ENCODE results near the gene ZNF805. TPM values are rescaled to one million over a fixed set of nuclear protein-coding genes. Genes with fewer than 3 reads are reported as not detected.
A peak's percentile ranks its signal among the peaks of the same experiment; 100 is the strongest.
"Not testable (repeated sequence)": the region's sequence is repeated elsewhere in the genome, so short reads cannot be mapped to it uniquely, and the experiment has no call there.

ZNF805 gene
- total RNA-seq, 1 donor from 2014 or later = 21.3 TPM

DNA sequence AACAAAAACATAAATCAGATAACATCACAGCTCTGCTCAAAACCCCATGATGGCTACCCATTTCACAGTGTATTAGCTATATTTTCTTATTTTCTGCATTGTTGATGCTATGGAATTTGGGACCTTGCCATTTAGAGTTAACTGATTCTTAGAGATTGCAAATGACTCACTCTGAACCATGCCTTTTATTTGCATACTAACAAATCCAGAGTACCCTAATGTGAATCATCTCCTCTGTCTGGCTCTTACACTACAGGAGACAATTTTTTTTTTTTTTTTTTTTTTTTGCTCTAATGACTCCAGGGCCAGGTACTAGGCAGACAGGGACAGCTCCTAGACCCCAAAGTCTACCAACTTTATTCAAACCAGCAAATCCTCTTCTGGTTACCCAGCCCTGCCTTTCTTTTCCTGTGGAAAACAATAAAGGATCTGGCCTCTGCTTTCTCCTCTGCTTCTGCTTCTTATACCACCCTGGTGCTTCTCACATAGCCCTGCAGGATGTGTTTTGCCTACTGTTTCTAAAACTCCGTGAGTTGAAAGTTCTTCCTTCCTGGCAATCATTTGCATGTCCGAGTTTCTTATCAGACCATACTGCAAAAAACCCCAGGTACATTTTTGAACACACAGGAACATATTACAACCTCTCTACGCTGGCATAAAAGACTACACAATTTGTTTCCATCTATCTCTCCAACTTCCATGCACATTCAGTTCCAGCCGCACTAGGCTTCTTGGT lies 29.3 kb downstream of the ZNF805 start:
- DNase-seq (ENCODE audit: low spot score) = no peak

DNA sequence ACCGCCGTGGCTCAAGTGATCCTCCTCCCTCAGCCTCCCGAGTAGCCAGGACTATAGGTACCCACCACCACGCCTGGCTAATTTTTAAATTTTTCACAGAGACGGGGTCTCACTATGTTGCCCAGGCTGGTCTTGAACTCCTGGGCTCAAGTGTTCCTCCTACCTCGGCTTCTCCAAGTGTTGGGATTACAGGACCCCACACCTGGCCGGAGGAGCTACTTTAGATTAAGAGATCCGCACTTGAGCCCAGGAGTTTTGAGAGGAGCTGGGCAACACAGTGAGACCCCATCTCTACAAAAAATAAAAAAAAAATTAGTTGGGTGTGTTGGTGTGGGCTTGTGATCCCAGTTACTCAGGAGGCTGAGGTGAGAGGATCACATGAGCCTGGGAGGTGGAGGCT lies 30.8 kb downstream of the ZNF805 start:
- DNase-seq (ENCODE audit: low spot score) = no peak

DNA sequence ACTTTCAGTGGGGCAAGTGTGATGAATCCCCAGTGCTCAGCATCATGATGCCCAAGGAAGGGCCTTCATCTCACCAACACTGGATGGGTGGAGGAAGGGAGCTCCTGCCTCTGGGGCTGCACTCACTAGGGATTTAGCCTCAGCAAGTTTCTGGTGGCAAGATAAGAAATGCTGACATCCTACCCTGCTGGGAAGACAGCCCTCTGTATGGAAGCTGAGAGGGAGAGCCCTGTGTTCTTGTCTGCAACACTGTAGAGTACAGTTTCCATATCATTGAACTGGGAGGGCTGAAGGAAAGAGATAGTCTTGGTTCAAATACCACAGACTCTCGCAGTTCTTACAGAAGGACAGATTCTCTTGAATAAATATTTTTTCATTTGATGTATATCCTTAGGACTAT lies 32.6 kb downstream of the ZNF805 start:
- DNase-seq (ENCODE audit: low spot score) = no peak

DNA sequence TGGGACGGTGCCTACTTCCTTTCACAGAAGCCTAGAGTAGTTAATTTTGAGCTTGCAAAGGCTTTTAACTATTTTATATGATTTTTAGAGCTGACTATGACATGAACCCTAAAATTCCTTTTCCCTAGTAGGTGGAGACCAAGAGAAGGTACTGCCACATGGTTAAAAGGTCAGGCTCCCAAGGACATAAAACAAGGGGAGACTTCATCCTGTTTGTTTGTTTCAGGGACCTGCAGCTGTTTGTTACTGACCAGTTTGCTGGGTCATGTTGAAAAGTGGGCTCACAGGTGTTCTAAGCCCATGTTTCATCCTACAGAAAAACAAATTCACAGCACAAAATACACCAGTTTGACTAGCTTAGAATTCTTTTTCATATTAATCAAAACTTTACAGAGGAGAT lies 36.0 kb downstream of the ZNF805 start:
- no peak for DNase-seq (ENCODE audit: low spot score)

DNA sequence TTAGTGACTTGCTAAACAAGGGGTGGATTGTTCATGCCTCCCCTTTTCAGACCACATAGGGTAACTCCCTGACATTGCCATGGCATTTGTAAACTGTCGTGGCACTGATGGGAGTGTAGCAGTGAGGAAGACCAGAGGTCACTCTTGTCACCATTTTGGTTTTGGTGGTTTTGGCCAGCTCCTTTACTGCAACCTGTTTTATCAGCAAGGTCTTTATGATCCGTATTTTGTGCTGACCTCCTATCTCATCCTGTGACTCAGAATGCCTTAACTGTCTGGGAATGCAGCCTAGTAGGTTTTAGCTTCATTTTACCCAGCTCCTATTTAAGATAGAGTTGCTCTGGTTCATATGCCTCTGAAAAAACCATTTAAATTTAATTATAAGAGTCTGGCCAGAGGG lies 38.0 kb downstream of the ZNF805 start:
- not testable (repeated sequence) for DNase-seq (ENCODE audit: low spot score)

DNA sequence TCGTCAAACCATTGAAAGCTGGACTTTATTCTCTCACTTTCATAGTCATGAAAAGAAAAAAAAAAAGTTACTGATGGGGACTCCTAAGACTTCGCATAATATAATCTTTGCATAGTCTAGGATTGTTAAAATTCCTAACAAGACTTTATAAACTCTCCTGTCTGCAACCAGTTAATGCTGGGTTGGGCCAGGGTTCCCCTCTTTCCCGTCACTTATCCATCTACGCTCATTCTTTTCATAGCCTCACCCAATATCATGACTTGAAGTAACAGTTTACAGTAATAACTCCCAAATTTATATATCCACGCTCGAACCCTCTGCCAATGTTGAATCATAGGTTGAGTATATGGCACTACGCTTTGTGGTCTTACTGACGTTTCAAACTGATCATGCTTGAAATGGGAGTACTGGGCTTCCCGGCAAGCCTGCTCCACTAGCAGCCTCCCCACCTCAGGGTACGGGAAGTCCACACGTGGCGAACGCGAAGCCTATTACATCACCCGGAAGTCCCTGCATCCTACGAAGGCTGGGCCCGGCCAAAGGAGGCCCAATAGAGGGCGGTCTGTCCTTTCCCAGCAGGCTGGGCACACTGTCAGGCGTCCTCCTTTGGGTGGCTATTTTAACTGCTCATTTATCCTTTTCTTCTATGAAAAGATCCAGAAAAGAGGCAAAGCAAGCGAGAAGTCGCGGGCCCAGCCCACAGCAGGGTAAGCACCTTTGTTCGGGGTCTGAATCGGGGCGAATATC lies 39.2 kb downstream of the ZNF805 start:
- DNase-seq (ENCODE audit: low spot score) = peak; percentile 94

DNA sequence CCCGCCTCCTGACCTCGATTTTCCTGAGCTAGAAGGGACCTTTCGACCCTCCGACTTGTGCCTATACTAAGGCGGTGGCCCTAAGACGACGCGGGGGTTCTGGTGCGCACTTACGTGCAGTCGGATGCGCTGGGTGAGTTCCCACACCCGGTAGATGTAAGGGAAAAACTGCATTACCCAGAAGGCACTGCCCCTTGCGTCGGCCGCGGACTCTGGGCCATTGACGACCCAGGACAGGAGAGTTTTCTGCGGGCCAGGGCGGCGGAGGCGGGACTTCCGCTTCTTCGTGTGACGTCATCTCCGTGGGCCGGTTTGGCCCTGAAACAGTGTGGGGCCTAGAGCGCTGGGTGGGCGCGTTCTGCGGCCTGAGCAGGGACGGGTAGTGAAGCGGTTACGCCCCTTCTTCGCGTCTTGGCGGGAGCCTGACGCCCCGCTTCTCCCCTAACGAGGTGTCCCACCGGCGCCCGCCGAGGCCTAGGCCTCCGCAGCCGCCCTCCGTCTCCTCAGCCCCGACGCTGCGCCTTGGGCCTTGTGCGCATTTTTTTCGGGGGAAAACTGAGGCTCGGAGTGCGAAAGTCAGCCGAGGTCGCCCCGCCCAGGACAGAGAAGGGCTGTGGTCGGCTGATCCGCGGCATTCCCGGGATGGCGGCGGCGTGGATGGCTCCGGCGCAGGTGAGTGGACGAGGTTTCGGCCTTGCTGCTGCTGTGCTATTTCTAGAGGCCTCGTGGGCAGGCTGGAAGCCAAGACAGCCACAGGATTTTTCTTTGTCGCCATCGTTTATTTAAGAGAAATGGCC lies 39.9 kb downstream of the ZNF805 start, which contains the start of gene ZNF460:
TSS of gene ZNF460 (plus strand) at position 321 of the 797 bp plus-strand sequence. CDS start at position 643, 322 bp downstream.
- DNase-seq (ENCODE audit: low spot score) = peak; percentile 98

DNA sequence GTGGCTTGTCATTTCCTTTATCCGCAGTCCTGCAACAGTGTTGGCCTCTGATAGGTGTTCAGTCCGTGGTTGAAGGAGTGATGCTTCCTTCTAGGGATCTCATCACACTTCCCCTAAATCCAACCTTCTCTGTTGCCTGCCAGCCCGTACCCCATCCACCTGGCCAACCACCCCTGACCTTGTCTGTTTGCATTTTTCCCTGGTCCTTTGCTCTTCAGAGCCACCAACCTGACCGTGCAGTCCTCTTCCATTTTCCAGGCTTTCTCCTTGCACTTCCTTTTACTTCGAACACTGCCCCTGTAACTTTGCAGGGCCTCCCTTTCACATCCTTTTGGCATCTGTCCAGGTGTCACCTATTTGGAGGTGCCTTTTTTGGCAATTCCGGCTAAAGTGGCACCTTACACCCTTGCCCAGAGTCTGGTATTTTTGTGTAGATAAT lies 40.5 kb downstream of the ZNF805 start:
- peak; percentile 54 for DNase-seq (ENCODE audit: low spot score)

DNA sequence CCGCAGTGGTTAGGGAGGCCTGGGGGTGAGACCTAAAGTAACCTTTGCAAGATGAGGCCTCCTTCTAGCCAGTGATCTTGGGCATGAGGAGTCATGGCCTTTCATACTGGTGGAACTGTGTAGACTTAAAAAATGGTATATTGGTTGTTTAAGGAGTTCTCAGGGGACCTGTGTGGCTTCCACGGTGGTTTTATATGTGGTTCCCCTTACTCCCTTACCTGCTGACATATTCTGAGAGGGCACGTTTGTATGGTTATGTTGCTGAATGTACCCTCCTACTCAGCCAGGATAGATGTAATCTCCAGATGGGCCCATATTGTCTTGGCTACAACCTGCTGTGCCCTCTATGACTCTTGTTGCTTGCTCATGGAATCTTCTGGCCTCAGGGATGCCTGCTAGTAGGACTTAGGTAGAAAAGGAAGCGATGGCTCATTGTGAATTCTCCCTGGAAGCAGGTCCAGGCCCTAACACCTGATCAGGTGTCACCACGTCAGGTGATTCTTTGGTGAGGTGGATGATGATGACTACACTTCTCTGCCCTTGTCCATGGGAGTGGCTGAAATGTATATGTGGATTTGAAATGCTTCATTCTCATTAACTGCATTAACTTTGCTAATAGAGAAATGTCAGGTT lies 41.7 kb downstream of the ZNF805 start:
- no peak for DNase-seq (ENCODE audit: low spot score)

DNA sequence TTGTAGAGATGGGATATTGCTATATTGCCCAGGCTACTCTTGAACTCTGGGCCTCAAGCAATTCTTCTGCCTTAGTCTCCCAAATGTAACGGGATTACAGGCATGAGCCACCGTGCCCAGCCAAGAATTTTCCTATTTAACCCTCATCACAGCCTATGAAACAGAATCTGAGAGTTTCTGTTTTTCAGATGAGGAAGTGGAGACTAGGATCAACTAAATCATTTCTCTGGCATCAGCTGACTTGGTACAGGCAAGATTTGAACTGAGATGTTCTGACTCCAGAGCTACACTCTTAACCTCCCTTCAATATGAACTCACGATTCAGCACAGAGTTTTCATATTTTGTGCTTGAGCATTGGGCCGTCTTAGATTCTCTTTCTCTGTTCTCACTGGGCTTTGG lies 47.9 kb downstream of the ZNF805 start:
- no peak for DNase-seq (ENCODE audit: low spot score)

DNA sequence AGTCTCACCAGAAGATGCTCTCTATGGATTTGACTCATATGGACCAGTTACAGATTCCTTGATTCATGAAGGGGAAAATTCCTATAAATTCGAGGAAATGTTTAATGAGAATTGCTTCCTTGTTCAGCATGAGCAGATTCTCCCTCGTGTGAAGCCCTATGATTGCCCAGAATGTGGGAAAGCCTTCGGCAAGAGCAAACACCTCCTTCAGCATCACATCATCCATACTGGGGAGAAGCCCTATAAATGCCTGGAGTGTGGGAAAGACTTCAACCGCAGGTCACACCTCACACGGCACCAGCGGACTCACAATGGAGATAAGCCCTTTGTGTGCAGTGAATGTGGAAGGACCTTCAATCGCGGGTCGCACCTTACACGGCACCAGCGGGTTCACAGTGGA lies 50.5 kb downstream of the ZNF805 start:
- DNase-seq (ENCODE audit: low spot score) = no peak

DNA sequence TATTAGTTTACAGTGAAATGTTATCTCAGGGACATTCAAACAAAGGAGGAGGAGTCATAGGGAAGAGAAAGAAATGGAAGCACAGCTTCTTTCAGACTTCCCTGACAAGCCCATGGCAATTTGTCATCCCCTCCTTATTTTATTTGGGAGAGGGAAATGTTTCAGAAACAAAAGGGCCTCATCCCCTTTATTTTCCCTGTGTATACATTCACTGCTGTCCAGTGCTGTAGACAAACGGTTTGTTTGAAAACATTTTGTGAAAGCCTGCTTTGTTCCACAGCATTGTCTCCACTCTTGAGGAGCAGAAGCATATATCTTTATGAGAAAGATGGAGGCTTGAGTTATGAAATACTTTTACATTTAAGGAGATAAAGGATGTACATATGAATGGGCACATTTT lies 52.1 kb downstream of the ZNF805 start:
- DNase-seq (ENCODE audit: low spot score) = no peak

DNA sequence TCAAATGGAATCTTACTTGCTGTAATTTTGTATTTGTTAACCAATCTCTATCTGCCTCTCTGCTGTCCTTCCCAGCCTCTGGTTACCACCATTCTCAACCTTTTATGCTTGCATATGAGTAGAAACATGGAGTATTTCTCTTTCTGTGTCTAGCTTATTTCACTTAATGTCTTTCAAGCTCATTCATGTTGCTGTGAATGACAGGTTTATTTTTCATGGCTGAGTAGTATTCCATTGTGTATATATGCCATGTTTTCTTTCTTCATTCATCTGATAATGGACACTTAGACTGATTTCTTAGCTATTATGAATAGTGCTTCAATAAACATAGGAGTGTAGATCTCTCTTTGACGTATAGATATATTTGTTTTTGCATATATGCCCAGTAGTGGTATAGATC lies 53.3 kb downstream of the ZNF805 start:
- DNase-seq (ENCODE audit: low spot score) = no peak

DNA sequence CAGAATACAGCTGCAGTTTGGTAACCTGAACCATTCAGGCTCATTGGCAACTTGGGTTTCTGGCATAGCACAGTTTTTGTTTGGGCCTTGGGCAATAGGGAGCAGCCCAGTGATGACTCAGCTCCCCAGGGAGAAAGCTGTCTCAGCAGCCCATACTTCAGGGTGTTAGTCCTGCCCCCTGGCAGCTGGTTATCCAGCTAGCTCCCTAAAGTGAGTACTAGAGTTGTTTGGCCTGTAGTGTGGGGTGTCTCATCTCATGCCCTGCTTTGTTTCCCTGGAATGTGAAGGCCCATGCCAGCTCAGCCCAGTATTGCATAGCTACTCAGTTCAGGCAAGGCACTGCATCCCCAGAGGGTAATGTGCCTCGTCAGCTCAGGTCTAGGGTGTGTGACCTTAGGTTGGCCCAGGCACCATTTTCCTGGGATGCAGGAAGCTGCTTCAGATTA lies 61.6 kb downstream of the ZNF805 start:
- DNase-seq (ENCODE audit: low spot score) = no peak

DNA sequence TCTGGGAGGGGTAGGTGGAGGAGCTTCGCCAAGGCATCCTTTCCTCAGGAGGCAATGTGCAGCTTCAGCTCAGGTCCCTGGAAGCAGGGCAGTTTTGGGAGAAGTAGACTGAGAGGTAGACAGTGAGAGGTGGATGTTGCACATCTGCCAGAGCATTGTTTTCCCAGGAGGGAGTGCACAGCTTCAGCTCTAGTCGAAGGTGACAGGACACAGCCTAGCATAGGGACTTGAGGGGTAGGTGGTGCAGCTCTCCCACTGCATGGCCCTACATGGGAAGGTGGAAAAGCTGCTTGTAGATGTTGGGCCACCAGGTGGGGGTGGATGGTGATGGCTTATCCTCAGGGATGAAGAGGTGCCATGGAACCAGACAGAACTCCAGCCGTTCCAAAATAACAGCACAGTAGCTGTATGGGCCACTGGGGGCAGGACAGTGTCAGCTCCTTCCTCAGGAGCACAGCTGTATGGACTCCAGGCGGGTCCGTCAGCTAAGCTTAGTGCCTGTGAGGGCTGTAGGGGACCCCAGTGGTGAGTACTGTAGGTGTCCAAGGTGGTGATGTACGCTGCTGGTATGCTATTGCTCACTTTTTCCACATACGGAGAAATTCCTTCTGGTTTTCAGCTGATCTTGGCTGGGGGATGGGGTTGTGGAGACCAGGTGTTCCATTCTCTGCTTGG lies 62.4 kb downstream of the ZNF805 start:
- DNase-seq (ENCODE audit: low spot score) = no peak

Other genes with a start within 250 kb of the ZNF805 start
- gene USP29, start 120.6 kb upstream of the ZNF805 start, total RNA-seq = not detected
- not detected for gene ZIM3, start 95.4 kb upstream of the ZNF805 start, total RNA-seq
- not detected for gene DUXA, start 73.1 kb upstream of the ZNF805 start, total RNA-seq
- gene ZNF264, start 49.1 kb upstream of the ZNF805 start, total RNA-seq = 54.8 TPM
- gene AURKC, start 9.6 kb upstream of the ZNF805 start, total RNA-seq = 3.1 TPM
- gene ZNF460, start 39.9 kb downstream of the ZNF805 start, total RNA-seq = 101 TPM
- gene ZNF543, start 79.8 kb downstream of the ZNF805 start, total RNA-seq = 11.7 TPM
- 13.6 TPM for gene ZNF304, start 110.6 kb downstream of the ZNF805 start, total RNA-seq
- 7.6 TPM for gene TRAPPC2B, start 122.9 kb downstream of the ZNF805 start, total RNA-seq
- gene ZNF547, start 122.9 kb downstream of the ZNF805 start, total RNA-seq = 4.5 TPM
- 23.8 TPM for gene ZNF548, start 149.2 kb downstream of the ZNF805 start, total RNA-seq
- gene ZNF17, start 170.5 kb downstream of the ZNF805 start, total RNA-seq = 20.3 TPM
- gene ZNF749, start 194.7 kb downstream of the ZNF805 start, total RNA-seq = 20.5 TPM
- 1.4 TPM for gene VN1R1, start 216.5 kb downstream of the ZNF805 start, total RNA-seq
- gene ZNF772, start 236.9 kb downstream of the ZNF805 start, total RNA-seq = 16.9 TPM
- 18.5 TPM for gene ZNF419, start 247.1 kb downstream of the ZNF805 start, total RNA-seq

Measured in ureter (tissue), 1 donor.